Naive B cell (primary cell): ENCODE measurements around the gene STX1B. TPM values are rescaled to one million over a fixed set of nuclear protein-coding genes. Genes with fewer than 3 reads are reported as not detected.

Experiments used
- ATAC-seq, 2 donors: fragments of 150-1000 bp; cut with Tn5 transposase; 2 replicates each; pipeline ENCODE4 v1.10.0; 2021; ENCODE audit warnings: low read depth in 2 of 2, mild to moderate bottlenecking in 2 of 2, moderate library complexity in 2 of 2
- DNase-seq: peaks from one replicate; pipeline ENCODE4 v3.0.0; 2022
- H3K27ac Mint-ChIP-seq, 6 donors: one replicate each; pipeline ENCODE4 v1.8.0; 2020 to 2022; ENCODE audit warnings: mild to moderate bottlenecking in 6 of 6, mixed read lengths in 6 of 6, moderate library complexity in 5 of 6, inconsistent platforms in 2 of 6
- H3K27me3 Mint-ChIP-seq, 3 donors: one replicate each; pipeline ENCODE4 v1.8.0; 2021 to 2022; ENCODE audit warnings: mixed read lengths in 3 of 3, mild to moderate bottlenecking in 1 of 3
- H3K36me3 Mint-ChIP-seq, 2 donors: one replicate each; pipeline ENCODE4 v1.8.0; 2020 to 2022; ENCODE audit warnings: mixed read lengths in 2 of 2, inconsistent platforms in 1 of 2, mild to moderate bottlenecking in 1 of 2
- H3K4me1 Mint-ChIP-seq, 3 donors: one replicate each; pipeline ENCODE4 v1.8.0; 2020 to 2022; ENCODE audit warnings: mixed read lengths in 3 of 3, inconsistent platforms in 1 of 3, mild to moderate bottlenecking in 1 of 3, moderate library complexity in 1 of 3
- H3K4me3 Mint-ChIP-seq, 8 donors: one replicate each; pipeline ENCODE4 v1.8.0; 2020 to 2022; ENCODE audit warnings: mild to moderate bottlenecking in 8 of 8, mixed read lengths in 8 of 8, moderate library complexity in 8 of 8, inconsistent platforms in 2 of 8
- H3K9me3 Mint-ChIP-seq, 7 donors: one replicate each; pipeline ENCODE4 v1.8.0; 2020 to 2022; ENCODE audit warnings: mixed read lengths in 7 of 7, mild to moderate bottlenecking in 5 of 7, inconsistent platforms in 2 of 7, moderate library complexity in 1 of 7
- polyA plus RNA-seq, 6 donors: library from polyadenylated mRNA; unstranded; fragments of 300-500 nt; fragmentation: Illumina TruSeq; gene quantifications; one replicate each; pipeline ENCODE4 v1.2.3, GENCODE V29; 2021; ENCODE audit warnings: low read depth in 6 of 6

Gene STX1B
- polyA plus RNA-seq, 6 donors from 2014 or later, result not detected

DNA sequence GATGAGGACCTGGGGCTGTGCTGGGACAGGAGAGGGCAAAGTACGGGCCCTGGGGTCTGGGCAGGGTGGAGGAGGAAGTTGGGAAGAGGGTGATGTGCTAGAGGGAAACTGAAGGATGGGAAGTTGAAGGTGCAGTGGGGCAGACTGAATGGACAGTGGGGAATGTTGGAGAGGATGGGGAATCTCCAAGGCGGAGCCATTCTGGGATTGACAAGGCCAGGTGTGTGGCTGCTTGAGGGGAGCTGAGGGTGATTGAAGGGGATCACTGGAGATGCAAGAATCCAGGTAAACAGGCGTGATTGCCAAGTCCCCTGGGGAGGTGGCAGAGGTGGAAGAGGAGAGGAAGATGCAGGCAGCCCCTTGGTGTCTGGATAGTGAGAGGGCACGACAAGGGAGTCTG lies 34.0 kb downstream of the STX1B start:
- no peak for ATAC-seq
- Mint-ChIP-seq H3K9me3 (no peaks in the 10 kb centered on the region), H3K4me3 (no peak overlapping the region), H3K36me3 (peaks cover 5 to 39% of the 10 kb centered on the region in 2 donors), H3K27me3 (no peaks in the 10 kb centered on the region), H3K27ac (peak overlapping the region in 5 of 6 donors; percentile 5 to 96 (median 65)), H3K4me1 (peaks cover 3 to 26% (median 21%) of the 10 kb centered on the region in 3 donors)
- no peak for DNase-seq

DNA sequence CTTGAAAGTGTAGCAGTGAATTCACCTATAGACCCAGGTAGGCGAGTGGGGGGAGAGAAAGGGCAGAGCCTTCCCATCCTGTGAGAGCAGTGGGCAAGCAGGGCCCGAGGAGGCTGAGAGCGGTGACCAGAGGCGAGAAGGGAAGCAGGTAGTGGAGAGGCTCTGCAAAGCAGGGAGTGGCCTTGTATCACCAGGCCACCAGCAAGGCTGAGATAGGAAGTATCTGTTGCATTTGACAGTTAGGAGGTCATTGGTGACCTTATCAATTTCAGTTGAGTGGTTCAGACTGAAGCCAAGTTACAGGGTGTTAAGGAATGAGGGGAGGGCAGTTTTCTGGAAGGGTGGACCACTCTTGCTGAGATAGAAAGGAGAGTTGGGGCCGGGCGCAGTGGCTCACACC lies 36.1 kb downstream of the STX1B start:
- Mint-ChIP-seq H3K36me3 (peaks cover 12 to 52% of the 10 kb centered on the region in 2 donors), H3K9me3 (no peaks in the 10 kb centered on the region), H3K27me3 (no peaks in the 10 kb centered on the region), H3K4me3 (no peak overlapping the region), H3K27ac (peak overlapping the region in 1 of 6 donors; percentile 65), H3K4me1 (peaks cover 3 to 26% (median 25%) of the 10 kb centered on the region in 3 donors)
- no peak for ATAC-seq
- DNase-seq, result no peak

DNA sequence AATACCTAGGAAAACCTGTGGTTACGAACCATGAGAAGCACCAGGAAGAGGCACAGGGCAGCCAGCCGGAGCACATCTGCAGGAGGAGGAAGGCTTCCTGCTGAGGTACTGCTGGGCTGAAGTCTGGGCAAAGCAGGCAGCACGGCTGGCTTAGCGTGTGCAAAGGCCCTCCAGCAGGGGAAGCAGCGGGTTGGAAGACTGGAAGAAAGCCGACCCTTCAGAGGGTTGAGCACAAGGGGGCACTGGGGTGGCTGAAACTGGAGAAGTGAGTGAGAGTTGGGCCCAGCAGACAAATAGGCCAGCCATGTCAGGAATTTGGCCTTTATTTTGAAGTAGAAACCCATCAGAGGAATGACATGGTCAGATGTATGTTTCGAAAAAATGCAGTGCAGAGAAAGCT lies 37.6 kb downstream of the STX1B start:
- peaks cover 12 to 55% of the 10 kb centered on the region in 2 donors for H3K36me3 Mint-ChIP-seq
- H3K4me1 Mint-ChIP-seq, result peaks cover 3 to 26% (median 26%) of the 10 kb centered on the region in 3 donors
- no peaks in the 10 kb centered on the region for H3K9me3 Mint-ChIP-seq
- H3K4me3 Mint-ChIP-seq, result no peak overlapping the region
- no peaks in the 10 kb centered on the region for H3K27me3 Mint-ChIP-seq
- H3K27ac Mint-ChIP-seq, result peak overlapping the region in 1 of 6 donors; percentile 9
- no peak for DNase-seq
- no peak for ATAC-seq

DNA sequence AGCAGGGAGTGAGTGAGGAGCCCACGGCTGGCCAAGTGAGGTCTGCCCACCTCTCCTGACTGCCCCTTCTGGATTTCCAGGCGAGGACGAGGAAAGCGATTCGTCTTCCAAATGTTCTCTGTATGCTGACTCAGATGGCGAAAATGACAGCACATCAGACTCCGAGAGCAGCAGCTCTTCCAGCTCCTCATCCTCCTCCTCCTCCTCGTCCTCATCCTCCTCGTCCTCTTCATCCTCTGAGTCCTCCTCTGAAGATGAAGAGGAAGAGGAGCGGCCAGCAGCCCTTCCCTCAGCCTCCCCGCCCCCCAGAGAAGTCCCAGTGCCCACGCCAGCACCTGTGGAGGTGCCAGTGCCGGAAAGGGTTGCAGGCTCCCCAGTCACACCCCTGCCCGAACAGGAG lies 39.1 kb downstream of the STX1B start:
- H3K27me3 Mint-ChIP-seq, result no peaks in the 10 kb centered on the region
- H3K9me3 Mint-ChIP-seq, result no peaks in the 10 kb centered on the region
- DNase-seq, result no peak
- H3K27ac Mint-ChIP-seq, result peak overlapping the region in 2 of 6 donors; percentile 5 to 44
- no peak for ATAC-seq
- H3K4me1 Mint-ChIP-seq, result peaks cover 3 to 33% (median 22%) of the 10 kb centered on the region in 3 donors
- H3K4me3 Mint-ChIP-seq, result no peak overlapping the region
- H3K36me3 Mint-ChIP-seq, result peaks cover 12 to 66% of the 10 kb centered on the region in 2 donors

DNA sequence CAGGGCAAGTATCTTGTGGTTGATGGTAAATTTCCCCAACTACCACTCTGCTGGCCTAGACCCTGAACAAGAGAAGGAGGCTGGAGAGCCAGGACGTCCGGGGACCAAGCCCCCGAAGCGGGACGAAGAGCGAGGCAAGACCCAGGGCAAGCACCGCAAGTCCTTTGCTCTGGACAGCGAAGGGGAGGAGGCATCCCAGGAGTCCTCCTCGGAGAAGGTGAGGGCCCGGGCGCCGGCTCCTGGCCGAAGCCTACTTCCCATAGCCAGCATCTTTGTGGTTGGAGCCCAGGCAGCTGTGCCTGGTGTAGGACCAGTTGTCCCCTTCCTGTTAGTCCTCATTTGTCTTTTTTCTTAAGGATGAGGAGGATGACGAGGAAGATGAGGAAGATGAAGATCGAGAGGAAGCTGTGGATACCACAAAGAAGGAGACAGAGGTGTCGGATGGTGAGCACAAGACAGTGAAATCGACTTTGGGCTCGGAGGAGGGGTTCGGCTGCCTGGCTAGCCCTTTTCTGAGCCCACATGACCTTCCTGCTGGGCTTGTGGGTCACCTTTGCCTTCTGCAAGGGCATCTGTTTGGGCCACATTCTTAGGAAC lies 41.1 kb downstream of the STX1B start:
- no peak for DNase-seq
- Mint-ChIP-seq H3K27me3 (no peaks in the 10 kb centered on the region), H3K36me3 (peaks cover 12 to 71% of the 10 kb centered on the region in 2 donors), H3K9me3 (no peaks in the 10 kb centered on the region), H3K4me1 (peaks cover 5 to 27% (median 19%) of the 10 kb centered on the region in 3 donors), H3K4me3 (no peak overlapping the region), H3K27ac (peak overlapping the region in 2 of 6 donors; percentile 14 to 80)
- ATAC-seq, result no peak

DNA sequence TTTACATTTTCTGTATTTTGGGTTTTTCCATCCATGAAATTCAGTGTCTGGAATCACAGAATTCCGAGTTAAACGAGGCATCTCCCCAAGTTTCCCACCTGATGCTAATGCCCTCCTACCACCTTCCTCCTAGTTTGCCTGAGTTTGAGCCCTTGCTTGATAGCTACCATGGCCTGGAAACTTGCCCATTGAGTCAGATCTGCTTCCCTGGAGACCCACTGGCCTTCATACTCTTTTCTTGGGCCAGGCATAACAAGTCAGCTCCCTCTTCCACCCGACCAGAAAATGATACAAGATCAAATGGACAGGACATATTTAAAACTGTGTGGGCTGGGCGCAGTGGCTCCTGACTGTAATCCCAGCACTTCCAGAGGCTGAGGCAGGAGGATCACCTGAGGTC lies 42.6 kb downstream of the STX1B start:
- H3K27me3 Mint-ChIP-seq, result no peaks in the 10 kb centered on the region
- no peak for DNase-seq
- no peaks in the 10 kb centered on the region for H3K9me3 Mint-ChIP-seq
- no peak overlapping the region for H3K4me3 Mint-ChIP-seq
- no peak overlapping the region for H3K27ac Mint-ChIP-seq
- no peak for ATAC-seq
- peaks cover 19 to 70% of the 10 kb centered on the region in 2 donors for H3K36me3 Mint-ChIP-seq
- peaks cover 2 to 18% (median 13%) of the 10 kb centered on the region in 3 donors for H3K4me1 Mint-ChIP-seq

DNA sequence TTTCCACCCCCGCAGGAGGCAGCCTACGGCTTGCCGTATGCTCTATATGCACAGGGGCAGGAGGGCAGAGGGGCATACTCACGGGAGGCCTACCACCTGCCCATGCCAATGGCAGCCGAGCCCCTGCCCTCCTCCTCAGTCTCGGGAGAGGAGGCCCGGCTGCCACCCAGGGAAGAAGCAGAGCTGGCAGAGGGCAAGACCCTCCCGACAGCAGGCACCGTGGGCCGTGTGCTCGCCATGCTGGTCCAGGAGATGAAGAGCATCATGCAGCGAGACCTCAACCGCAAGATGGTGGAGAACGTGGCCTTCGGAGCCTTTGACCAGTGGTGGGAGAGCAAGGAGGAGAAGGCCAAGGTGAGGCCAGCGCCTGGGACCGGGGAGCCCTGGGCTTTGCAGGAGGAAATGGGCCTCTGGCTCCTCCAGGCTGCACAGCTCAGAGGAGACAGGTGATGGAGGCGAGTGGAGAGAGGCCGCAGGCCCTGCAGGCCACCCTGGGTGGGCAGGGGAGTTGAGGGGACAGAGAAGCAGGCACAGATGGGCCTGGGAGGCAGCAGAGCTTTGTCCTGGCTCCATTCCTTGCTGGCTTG lies 44.3 kb downstream of the STX1B start:
- Mint-ChIP-seq H3K4me1 (peaks cover 7 to 14% (median 11%) of the 10 kb centered on the region in 3 donors), H3K27ac (peak overlapping the region in 2 of 6 donors; percentile 27 to 91)
- DNase-seq, result no peak

DNA sequence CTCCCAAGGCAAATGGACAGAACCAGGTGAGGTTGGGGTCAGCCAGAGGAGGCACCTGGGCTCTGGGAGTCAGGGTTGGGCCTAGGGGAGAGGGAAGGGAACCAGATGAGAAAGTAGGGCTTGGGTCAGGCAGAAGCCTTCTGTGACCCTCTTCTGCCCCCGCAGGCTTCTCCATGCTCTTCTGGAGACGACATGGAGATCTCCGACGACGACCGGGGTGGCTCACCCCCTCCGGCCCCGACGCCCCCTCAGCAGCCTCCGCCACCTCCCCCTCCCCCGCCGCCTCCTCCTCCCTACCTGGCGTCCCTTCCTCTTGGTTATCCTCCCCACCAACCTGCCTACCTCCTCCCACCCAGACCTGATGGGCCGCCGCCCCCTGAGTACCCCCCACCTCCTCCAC lies 45.0 kb downstream of the STX1B start:
- Mint-ChIP-seq H3K36me3 (peaks cover 8 to 53% of the 10 kb centered on the region in 2 donors), H3K4me1 (peaks cover 7 to 8% (median 8%) of the 10 kb centered on the region in 3 donors), H3K9me3 (no peaks in the 10 kb centered on the region), H3K27ac (peak overlapping the region in 1 of 6 donors; percentile 53), H3K4me3 (no peak overlapping the region), H3K27me3 (no peaks in the 10 kb centered on the region)
- DNase-seq (no peak), ATAC-seq (no peak)

More for the DNA sequence above, 44.3 kb downstream of the STX1B start:
- Mint-ChIP-seq H3K4me3 (no peak overlapping the region), H3K9me3 (no peaks in the 10 kb centered on the region), H3K36me3 (peaks cover 15 to 57% of the 10 kb centered on the region in 2 donors), H3K27me3 (no peaks in the 10 kb centered on the region)
- ATAC-seq, result no peak

DNA sequence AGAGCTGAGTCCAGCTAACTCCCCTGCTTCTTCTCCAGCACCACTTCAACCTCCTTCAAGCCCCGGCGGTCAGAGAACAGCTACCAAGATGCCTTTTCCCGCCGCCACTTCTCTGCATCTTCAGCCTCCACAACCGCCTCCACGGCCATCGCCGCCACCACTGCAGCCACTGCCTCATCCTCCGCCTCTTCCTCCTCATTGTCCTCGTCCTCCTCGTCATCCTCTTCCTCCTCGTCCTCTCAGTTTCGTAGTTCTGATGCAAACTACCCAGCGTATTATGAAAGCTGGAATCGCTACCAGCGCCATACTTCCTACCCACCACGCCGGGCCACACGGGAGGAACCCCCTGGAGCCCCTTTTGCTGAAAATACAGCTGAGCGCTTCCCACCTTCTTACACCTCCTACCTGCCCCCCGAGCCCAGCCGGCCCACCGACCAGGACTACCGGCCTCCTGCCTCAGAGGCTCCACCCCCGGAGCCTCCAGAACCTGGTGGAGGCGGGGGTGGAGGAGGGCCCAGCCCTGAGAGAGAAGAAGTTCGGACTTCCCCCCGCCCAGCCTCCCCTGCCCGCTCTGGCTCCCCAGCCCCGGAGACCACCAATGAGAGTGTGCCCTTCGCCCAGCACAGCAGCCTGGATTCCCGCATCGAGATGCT lies 45.7 kb downstream of the STX1B start:
- H3K4me1 Mint-ChIP-seq, result peaks cover 12 to 14% (median 13%) of the 10 kb centered on the region in 3 donors
- ATAC-seq, result no peak
- H3K9me3 Mint-ChIP-seq, result no peaks in the 10 kb centered on the region
- no peak for DNase-seq
- H3K27me3 Mint-ChIP-seq, result no peaks in the 10 kb centered on the region
- H3K36me3 Mint-ChIP-seq, result peaks cover 15 to 57% of the 10 kb centered on the region in 2 donors
- H3K4me3 Mint-ChIP-seq, result no peak overlapping the region
- peak overlapping the region in 2 of 6 donors; percentile 51 to 53 for H3K27ac Mint-ChIP-seq

DNA sequence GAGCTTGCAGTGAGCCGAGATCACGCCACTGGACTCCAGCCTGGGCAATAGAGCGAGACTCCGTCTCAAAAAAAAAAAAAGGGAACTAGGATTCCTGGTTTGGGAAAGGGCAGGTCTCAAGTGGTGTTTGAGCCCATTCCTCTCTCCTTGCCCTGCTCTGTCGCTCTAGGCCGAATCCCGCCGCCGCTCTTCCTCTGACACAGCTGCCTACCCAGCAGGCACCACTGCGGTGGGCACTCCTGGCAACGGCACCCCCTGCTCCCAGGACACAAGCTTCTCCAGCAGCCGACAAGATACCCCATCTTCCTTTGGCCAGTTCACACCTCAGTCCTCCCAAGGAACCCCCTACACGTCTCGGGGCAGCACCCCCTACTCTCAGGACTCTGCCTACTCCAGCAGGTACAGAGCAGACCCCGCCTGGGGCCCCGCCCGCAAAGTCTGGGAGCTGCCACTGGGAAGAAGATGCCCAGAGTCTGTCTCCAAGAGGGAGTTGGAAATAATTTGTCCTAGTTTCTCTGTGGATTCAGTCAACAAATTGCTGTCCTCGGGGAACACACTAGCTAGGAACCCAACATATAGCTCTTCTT lies 46.4 kb downstream of the STX1B start:
- ATAC-seq (no peak), DNase-seq (no peak)
- Mint-ChIP-seq H3K36me3 (peaks cover 18 to 59% of the 10 kb centered on the region in 2 donors), H3K4me1 (peaks cover 19 to 21% (median 20%) of the 10 kb centered on the region in 3 donors), H3K9me3 (no peaks in the 10 kb centered on the region), H3K27ac (peak overlapping the region in 1 of 6 donors; percentile 82), H3K27me3 (no peaks in the 10 kb centered on the region), H3K4me3 (peak overlapping the region in 1 of 8 donors; percentile 64)

DNA sequence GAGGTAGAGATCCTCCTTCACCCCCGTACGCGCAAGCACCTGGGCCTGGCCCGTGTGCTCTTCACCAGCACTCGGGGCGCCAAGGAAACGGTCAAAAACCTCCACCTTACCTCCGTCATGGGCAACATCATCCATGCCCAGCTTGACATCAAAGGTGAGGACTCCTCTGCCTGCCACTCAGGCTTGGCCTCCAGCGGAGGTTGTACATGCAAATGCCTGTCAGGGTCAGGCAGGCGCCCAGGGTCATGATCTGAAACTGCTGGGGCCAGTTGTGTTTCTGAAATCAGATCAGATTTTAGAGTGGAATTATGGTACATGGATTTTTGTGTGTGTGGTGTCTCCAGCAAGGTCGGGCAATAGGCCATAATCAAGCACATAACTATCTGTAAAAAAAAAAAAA lies 49.1 kb downstream of the STX1B start:
- no peak for ATAC-seq
- H3K9me3 Mint-ChIP-seq, result no peaks in the 10 kb centered on the region
- peaks cover 20 to 35% (median 28%) of the 10 kb centered on the region in 3 donors for H3K4me1 Mint-ChIP-seq
- H3K36me3 Mint-ChIP-seq, result peaks cover 18 to 41% of the 10 kb centered on the region in 2 donors
- H3K27ac Mint-ChIP-seq, result no peak overlapping the region
- peak overlapping the region in 1 of 8 donors; percentile 58 for H3K4me3 Mint-ChIP-seq
- no peaks in the 10 kb centered on the region for H3K27me3 Mint-ChIP-seq
- no peak for DNase-seq

DNA sequence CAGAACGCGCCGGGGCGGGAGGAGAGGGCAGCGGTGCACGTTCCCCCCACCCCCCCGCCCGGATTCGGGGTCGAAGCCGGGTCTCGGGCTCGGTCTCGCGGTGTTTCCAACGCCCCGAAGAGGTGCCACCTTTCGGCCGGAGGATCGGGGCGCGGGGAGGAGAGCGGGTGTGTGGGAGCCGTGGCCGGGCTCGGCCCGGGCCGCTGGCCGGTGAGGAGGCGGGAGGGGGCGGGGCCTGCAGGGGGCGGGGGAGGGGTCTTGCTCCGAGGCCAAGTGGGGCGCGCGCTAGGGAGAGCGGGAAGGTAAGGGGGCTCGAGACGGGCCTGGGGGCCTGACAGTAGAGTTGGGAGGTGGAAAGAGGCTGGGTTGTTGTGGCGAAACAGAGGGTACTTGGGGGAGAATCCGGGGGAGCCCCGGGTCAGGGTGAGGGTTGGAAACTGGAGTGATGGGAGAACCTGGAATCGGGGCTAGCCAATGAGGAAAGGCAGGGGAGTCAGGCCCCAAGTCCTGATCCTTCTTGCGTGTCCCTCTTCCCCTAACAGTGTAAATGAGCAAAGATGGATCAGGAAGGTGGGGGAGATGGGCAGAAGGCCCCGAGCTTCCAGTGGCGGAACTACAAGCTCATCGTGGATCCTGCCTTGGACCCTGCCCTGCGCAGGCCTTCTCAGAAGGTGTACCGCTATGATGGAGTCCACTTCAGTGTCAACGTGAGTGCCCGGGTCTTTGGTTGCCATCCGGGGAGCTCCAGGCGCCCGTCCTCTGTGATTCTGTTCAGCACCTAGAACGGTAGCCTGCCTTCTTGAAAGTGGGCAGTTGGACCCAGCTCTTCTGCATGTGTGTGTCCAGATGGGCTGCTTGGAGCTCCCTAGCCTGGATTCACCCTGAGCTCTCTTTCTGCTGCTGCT lies 52.0 kb downstream of the STX1B start:
- Mint-ChIP-seq H3K4me3 (peak overlapping the region; percentile 88 to 97 (median 92)), H3K9me3 (no peaks in the 10 kb centered on the region), H3K4me1 (peaks cover 20 to 34% (median 27%) of the 10 kb centered on the region in 3 donors), H3K27ac (peak overlapping the region; percentile 90 to 98 (median 95)), H3K27me3 (no peaks in the 10 kb centered on the region), H3K36me3 (peaks cover 17 to 21% of the 10 kb centered on the region in 2 donors)
- DNase-seq, result no peak
- ATAC-seq, result peak; percentile 45 to 49
